Epithelial cell of esophagus (primary cell): ENCODE measurements around the gene DCANP1.
A peak's percentile ranks its signal among the peaks of the same experiment; 100 is the strongest.

ENCODE experiments used
- DNase-seq: peaks from one replicate; pipeline ENCODE4 v3.0.0; 2010; ENCODE audit warnings: low read depth
- H3K4me3 ChIP-seq: 2 replicates; pipeline ENCODE4 v1.5.1; 2011; ENCODE audit warnings: mild to moderate bottlenecking, low read length, control low read depth
- TF ChIP-seq, protein P1 (sequence below): IDR thresholded peaks from 2 replicates; pipeline ENCODE4 v1.5.1; 2011; ENCODE audit warnings: low read depth, mild to moderate bottlenecking, low read length, control low read depth, inconsistent platforms; ENCODE audit not compliant: insufficient read depth; ENCODE audit errors: missing control alignments

DCANP1 gene

DNA sequence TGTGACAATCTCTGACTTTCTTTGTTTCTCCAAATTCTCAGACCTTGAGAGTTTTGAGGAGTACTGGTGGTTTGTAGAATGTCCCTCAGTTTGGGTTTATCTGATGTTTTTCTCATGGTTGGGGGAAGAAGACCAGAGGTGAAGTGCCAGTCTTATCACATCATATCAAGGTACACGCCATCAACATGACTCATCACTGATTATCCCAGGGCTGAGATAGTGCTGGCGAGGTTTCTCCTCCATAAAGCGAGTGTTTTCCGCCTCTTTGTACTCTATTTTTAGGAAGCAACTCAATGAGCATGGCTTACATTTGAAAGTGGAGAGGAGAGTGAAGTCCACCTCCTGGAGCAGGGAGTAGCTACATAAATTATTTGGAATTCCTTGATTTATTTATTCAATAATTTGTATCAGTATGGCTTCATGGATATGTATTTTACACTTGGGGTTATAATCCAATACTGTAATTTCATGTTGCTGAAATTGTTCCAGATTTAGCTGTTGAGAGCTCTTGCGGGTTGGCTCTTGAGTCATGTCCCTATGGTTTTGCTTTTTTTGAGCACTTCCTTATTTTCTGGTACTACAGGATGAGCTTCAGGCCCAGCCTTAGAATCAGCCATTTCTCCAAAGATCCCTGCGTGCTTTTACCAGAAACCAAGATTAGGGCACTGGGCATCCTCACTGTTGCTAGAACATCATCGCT, 23.9 kb downstream of the DCANP1 start:
- DNase-seq, result no peak
- H3K4me3 ChIP-seq, result no peak overlapping the region

DNA sequence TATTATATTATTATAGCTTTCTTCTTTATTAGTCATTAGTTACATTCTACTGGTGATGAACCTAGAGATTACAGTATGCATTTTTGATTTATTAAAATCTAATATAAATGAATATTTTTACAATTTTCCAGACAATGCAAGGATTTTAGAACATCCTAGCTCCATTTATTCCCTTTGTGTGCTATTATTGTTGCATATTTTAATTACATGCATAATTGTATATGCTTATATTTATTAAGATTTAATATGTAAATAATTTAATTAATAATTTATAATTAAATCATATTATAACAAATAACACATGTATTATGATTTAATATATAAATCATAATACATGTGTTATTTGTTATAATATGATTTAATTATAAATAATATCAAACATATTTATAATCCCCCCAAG, 24.7 kb downstream of the DCANP1 start:
- TF ChIP-seq, protein P1, sequence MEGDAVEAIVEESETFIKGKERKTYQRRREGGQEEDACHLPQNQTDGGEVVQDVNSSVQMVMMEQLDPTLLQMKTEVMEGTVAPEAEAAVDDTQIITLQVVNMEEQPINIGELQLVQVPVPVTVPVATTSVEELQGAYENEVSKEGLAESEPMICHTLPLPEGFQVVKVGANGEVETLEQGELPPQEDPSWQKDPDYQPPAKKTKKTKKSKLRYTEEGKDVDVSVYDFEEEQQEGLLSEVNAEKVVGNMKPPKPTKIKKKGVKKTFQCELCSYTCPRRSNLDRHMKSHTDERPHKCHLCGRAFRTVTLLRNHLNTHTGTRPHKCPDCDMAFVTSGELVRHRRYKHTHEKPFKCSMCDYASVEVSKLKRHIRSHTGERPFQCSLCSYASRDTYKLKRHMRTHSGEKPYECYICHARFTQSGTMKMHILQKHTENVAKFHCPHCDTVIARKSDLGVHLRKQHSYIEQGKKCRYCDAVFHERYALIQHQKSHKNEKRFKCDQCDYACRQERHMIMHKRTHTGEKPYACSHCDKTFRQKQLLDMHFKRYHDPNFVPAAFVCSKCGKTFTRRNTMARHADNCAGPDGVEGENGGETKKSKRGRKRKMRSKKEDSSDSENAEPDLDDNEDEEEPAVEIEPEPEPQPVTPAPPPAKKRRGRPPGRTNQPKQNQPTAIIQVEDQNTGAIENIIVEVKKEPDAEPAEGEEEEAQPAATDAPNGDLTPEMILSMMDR, result no peak
- DNase-seq, result no peak

More for the DNA sequence above, 23.9 kb downstream of the DCANP1 start:
- TF ChIP-seq, protein P1, result no peak

DNA sequence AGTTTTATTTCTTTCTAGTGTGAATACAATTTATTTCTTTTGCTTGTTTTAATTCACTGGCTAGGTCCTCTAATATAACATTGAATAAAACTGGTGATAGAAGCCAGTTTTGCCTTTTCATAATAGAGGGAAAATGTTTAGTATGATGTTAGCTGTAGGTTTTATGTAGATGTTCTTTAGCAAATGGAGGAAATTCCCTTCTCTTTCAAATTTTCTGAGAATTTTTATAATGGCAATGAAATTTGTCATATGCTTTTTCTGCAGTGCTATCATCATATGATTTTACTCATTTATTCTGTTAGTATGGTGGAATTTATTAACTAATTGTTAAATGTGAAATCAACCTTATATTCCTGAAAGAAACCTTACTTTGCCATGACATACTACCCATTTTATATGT, 30.1 kb downstream of the DCANP1 start:
- H3K4me3 ChIP-seq, result no peak overlapping the region
- DNase-seq, result no peak
- TF ChIP-seq, protein P1, result no peak

More for the DNA sequence above, 24.7 kb downstream of the DCANP1 start:
- no peak overlapping the region for H3K4me3 ChIP-seq

DNA sequence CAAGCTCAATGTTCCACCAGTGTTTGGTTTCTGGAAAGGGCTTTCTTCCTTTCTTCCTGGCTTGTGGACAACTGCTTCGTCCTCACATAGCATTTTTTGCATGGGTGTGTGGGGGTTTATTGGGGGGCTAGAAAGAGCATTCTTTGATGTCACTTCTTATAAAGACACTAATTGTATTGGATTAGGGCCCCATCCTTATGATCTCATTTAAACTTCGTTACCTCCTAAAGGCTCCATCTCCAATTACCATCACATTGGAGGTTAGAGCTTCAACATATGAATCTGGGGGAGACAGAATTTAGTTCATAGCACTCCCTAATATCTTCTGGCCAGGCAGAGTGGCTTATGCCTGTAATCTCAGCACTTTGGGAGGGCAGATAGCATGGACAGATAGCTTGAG, 42.1 kb downstream of the DCANP1 start:
- H3K4me3 ChIP-seq, result no peak overlapping the region
- DNase-seq, result no peak
- TF ChIP-seq, protein P1, result no peak

DNA sequence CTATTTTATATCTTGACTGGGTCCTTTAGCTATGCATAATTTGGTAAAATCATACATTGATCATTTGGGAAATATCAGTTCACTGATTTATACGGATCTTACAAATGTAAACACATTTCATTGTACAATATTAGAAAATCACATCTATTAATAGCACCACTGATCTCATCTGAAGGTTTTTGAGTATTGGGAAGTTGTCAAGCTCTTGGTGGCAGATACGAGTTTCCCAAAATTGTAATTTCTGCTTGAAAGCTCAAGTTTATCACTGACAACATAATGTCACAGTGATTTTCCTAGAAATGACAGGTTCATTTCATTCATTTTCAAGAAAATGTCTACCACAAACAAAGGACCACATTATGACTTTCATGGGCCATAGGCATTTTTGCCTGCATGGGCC, 45.1 kb downstream of the DCANP1 start:
- DNase-seq, result no peak
- no peak overlapping the region for H3K4me3 ChIP-seq

DNA sequence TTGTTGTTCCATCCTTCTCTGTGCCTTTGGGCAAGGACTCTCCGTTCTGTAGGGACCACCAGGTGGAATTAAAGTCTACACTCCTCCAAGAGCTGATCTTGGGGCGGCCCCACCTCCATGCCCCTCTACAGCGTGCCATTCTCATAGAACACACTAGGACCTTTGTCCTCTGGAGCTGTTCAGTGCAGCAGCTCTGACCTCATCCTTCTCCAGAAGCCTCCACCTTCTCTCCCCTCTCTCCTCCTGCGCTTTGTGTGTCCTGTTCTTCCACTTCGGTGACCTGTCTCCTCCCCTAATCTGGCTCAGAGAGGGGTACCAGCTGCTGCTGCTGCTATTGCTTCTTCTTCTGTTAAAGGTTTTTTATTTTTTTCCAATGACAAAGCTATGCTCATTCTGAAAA, 46.3 kb downstream of the DCANP1 start:
- H3K4me3 ChIP-seq, result no peak overlapping the region
- DNase-seq, result no peak
- TF ChIP-seq, protein P1, result no peak

More for the DNA sequence above, 45.1 kb downstream of the DCANP1 start:
- TF ChIP-seq, protein P1, result no peak

DNA sequence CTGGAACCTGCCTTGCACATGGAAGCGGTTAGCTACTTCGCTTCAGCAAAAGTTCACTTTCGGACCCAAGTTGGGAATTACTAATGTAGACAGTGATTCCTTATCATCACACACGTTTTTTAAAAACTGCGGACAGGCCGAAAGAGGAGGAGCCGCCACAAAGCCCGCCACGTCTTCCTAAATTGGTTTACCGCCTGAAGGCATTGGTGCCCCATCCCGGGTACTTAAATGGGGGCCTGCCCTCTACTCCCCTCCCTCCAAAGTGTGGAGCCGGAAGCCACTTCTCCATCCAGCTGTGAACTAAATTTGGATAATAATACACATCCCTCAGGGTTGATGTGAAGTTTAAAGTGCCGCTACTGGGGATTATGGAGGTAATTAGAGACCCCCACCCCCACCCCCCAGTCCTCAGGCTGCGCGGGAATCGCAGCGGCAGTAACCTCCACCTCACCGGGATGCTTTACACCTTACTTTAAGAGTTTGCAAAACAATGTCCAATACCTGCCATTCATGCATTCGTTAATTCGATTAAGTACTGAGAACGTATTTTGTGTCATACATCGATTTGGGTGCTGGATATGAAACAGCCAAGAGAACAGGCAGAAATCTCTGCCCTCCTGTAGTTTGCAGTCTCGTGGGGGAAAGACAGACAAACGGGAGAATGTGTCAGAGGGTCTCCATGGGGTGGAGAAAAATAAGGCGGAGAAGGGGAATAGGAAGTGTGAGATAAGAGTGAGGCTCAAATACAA, 47.2 kb downstream of the DCANP1 start:
- TF ChIP-seq, protein P1, result no peak
- DNase-seq, result no peak
- peak overlapping the region; percentile 73 for H3K4me3 ChIP-seq
